Measurements from ENCODE around the gene EPS8L1.

The EPS8L1 gene

DNA sequence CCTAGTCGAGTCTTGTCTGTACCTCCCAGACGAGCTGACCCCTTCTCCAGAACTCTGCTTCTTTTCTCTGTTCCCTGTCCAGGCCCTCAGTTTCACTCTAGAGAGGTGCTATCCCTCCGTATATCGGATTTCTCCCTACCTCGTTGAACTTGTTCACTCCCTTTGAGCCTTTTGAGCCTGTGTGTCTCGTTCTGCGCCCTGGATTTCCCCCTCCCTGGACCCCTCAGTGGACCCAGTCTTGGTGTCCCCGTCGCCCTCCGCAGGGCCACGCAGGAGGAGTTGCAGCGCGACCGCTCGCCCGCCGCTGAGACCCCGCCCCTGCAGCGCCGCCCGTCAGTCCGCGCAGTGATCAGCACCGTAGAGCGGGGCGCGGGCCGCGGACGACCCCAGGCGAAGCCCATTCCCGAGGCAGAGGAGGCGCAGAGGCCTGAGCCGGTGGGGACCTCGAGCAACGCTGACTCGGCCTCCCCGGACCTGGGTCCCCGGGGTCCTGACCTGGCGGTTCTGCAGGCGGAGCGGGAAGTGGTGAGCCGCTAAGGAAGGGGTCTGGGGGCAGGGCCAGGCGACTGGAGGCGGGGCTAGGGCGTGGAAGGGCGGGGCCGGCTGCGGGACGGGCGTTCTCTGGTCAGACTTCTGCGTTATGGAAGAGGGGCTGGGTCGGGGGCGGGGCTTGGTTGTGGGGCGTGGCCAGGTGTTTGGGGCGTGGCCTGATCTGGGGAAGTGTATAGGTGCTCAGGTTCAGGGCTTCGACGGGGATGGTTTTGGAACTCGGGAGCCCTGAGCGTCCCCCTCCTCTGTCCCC lies 5.5 kb downstream of the EPS8L1 start:
- DNase-seq: peak; percentile 95

DNA sequence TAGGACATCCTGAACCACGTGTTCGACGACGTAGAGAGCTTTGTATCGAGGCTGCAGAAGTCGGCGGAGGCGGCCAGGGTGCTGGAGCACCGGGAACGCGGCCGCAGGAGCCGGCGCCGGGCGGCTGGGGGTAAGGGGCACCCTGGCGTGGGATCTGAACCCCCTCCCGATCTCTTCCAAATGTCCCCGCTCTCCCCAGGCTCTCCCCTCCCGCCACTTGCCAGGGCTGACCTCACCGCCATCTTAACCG lies 6.0 kb downstream of the EPS8L1 start:
- no peak for DNase-seq

DNA sequence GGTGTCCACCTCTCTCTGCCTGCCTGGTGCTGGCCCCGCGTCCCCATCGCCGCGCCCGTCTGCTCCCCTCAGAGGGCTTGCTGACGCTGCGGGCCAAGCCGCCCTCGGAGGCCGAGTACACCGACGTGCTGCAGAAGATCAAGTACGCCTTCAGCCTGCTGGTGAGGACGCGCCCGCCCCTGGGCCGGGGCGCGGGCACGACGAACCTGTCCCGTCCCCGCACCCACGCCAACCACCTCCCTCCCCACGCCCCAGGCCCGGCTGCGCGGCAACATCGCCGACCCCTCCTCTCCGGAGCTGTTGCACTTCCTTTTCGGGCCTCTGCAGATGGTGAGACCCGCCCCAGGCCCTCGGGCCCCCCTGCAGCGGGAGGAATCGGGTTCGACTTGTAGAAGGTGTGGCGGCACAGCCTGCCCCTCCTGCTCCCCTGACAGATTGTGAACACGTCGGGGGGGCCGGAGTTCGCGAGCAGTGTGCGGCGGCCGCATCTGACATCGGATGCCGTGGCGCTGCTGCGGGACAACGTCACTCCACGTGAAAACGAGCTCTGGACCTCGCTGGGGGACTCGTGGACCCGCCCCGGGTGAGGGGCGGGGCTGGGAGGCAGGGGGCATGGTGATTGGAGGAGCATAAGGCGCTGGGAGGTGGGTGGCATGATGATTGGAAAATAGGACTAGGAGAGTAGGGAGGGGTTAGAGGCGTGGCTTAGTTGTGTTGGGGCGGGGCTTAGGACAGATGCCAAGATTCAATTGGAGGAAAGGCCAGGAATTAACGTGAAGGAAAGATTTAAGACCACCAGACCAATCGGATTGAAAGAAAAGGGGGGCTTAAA lies 6.6 kb downstream of the EPS8L1 start:
- peak; percentile 65 for DNase-seq

DNA sequence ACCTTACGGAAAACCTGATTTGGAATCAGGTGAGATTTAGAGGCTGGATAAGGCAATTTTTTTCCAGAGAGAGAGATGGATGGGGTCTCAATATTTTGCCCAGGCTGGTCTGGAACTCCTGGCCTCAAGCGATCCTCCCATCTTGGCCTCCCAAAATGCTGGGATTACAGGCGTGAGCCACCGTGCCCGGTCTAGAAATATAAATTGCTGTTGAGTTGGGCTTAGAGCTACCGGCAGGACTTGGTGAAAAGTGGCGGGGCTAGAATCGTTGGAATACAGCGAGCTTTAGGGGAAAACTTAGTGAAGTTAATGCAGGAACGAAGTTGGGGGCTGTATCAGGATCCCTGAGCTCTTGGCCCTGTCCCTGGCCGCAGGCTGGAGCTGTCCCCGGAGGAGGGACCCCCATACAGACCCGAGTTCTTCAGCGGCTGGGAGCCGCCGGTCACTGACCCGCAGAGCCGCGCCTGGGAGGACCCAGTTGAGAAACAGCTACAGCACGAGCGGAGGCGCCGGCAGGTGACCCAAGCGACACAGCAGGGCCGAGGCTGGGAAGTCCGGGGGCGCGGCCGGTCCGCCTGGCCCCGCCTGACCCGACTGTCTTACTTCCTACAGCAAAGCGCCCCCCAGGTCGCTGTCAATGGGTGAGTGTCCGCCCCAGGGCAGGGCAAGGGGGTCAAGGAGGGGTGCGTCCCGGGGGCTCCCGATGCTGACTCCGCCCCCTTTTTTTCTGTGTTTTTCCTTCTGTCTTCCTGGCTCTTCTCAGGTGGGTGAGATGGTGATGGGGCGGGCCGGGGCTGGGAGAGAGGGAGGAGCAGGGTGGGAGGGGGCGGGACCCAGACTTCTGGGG lies 7.6 kb downstream of the EPS8L1 start:
- no peak for DNase-seq

DNA sequence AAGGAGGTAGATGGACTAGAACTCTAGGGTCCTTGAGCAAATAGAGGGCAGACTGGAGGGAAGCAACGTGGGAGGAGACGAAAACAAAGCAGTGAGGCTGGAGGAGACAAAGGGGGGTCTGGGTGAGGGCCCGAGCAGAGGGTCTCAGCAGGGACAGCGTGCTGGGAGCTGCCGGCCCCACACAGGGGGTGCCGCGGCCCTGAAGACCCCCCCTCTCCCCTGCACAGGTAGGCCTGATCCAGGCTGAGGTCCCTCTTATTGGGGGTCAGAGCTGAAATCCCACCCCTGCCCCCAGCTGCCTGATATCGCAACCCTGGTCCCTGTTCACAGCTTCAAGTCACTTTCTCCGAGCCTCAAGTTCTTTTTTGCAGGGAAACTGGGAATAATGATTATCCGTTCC lies 8.7 kb downstream of the EPS8L1 start:
- no peak for DNase-seq

DNA sequence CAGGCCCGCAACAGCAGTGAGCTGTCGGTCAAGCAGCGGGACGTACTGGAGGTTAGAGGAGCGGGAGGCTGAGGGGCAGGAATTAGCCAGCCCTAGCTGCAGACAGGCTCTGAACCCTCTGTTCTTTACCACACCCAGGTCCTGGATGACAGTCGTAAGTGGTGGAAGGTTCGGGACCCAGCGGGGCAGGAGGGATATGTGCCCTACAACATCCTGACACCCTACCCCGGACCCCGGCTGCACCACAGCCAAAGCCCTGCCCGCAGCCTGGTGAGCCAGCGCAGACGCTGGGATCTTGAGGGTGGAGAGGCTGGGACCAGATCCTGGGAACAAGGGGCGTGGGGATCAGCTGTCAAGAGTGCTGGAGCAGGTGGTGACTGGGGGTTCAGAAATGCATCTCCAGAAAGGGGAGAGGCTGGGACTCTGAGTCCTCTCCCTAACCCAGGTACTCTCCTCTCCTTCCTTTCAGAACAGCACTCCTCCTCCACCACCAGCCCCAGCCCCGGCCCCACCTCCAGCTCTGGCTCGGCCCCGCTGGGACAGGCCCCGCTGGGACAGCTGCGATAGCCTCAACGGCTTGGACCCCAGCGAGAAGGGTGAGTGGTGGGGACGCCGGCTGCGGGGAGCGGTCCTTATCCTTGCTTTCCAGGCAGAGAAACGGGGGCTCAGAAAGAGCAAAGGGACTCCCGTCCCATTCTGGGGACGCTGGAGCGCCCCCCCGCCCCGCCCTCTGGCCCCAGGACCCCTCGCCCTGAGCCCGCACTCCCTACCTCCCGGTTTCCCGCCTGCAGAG lies 10.4 kb downstream of the EPS8L1 start:
- DNase-seq: no peak

DNA sequence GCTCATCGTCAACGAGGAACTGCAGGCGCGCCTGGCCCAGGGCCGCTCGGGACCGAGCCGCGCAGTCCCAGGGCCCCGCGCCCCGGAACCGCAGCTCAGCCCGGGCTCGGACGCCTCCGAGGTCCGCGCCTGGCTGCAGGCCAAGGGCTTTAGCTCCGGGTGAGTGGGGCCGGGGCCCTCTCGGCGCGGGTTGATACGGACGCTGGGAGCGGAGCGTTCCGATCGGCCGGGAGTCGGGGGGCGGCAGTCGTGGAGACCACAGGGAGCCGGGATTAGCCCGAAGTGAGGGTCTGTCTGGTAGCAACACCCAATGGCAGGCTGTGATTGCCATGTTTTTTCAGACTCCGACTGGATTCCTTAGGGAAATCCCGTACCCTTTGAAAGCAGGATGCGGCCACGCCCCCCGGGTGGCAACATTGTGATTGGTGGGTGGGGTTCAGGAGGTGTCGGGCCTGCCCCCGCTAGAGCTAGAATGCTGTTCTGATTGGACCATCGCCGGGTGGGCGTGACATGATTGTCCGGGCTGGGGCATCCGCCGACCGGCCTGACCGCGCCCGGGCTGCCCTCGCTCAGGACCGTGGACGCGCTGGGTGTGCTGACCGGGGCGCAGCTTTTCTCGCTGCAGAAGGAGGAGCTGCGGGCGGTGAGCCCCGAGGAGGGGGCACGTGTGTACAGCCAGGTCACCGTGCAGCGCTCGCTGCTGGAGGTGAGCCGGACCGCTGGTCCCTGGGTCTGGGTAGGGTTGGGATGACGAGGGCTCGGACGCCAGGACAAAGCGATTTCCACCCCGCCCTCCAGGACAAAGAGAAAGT lies 11.3 kb downstream of the EPS8L1 start:
- peak; percentile 65 for DNase-seq

DNA sequence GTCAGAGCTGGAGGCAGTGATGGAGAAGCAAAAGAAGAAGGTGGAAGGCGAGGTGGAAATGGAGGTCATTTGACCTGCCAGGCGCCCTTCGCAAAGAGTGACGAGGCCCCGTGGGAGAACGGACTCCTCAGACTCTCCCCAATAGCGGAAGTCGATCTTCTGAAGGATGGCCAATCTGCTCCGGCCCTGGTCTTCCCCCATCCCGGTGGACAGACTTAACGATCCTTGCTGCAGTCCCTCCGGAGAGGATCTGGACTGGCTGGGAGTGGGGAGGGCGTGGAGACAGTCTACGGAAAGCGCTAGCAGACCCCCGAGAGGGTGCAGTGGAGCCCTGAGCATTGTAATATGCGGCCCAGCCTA lies 11.9 kb downstream of the EPS8L1 start:
- no peak for DNase-seq

DNA sequence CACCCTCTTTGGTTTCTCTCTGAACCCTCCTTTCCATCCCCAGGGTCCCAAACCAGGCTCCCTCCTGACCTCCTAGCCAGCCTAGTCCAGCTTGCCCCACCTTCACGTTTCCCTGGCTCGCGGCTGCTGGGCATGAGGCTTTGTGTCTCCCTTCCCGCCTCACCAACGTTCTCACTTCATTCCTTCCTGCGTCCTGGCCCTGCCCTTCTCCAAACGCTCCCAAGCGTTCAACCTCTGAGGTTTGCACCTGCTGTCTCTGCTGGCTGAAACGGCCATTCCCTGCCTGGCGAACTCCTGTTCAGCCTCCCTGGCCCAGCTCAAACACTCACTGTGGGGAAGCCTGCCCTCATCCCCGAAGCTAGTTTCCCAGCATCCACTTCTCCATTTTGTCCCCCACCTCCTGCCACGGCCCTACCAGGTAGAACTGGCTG lies 12.4 kb downstream of the EPS8L1 start:
- no peak for DNase-seq

DNA sequence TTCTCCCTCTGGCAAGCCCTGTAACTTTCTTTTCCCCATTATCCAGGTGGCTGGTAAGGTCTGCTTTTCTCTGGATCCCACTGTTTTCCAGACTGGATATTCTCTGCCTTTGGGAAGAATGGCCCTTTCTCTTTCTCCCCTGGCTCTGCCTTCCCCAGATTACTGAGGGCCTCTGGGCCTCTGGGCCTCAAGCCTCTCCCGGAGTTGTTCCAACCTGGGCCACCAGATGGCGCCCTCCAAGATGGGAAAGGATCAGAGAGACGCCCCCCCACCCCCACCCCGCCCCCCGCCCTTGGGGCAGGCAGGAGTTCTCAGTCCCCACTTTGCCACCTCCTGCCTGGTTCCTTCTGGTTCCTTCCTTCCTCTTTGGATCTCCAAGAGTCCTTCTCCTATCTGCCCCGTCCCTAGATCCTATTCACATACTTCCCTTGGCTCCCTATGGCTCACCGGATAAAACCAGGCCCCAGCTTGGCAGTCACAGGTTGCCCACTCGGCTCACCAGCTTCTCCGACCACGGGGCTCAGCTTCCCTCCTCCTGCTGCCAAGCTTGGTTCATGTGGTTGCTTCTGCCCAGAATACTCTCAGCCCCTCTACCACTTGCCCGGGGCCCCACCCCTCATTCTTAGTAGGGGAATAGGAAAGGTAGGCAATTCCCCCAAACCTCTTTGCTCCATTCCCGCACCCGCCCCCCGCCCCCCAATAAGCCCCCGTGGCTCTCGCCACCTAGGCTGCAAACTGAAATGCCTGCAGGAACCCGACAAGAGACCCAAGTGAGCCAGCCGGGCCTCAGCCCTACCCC lies 13.1 kb downstream of the EPS8L1 start:
- DNase-seq: peak; percentile 77

DNA sequence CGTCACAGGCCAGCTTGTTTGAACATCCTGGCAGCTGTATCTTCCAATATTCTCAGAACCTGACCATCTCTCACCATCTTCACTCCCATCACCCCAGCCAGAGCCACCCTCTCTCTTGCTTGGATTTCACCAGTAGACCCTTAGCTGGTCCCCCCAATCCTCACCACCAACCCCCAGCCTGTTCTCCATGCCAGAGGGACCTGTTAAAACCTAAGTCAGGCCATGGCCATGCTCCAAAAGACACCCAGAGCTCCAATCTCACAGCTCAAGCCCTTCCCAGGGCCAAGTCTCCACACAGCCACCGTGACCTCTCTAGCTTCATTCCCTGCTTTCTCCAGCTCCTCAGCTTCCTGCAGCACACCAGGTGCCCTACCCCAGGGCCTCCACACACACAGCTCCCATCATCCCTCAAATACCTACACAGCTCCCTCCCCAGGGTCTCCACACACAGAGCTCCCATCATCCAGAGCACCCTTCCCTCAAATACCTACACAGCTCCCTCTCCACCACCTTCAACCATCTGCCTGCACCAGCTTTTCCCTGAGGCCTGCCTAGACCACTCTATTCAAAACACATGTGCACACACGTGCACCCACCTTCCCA lies 13.8 kb downstream of the EPS8L1 start:
- DNase-seq: no peak

DNA sequence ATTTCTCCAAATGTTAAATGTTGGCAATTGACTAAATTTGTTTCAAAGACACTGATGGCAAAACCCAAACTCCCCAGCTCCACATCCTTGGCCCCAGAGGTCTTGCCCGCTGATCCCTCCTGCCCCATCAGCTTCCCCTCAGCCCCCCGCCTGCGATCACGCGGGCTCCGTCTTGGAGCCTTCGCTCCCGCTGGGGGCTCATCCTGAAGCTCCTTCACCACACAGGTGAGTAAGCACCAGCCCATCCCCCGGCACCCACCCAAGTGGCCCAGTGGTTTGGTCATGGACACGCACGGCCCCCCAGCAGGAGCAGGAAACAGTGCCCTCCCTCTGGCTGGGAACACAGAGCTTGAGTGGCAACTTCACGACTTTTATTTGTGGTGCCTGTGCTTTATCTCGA lies 14.9 kb downstream of the EPS8L1 start:
- no peak for DNase-seq

DNA sequence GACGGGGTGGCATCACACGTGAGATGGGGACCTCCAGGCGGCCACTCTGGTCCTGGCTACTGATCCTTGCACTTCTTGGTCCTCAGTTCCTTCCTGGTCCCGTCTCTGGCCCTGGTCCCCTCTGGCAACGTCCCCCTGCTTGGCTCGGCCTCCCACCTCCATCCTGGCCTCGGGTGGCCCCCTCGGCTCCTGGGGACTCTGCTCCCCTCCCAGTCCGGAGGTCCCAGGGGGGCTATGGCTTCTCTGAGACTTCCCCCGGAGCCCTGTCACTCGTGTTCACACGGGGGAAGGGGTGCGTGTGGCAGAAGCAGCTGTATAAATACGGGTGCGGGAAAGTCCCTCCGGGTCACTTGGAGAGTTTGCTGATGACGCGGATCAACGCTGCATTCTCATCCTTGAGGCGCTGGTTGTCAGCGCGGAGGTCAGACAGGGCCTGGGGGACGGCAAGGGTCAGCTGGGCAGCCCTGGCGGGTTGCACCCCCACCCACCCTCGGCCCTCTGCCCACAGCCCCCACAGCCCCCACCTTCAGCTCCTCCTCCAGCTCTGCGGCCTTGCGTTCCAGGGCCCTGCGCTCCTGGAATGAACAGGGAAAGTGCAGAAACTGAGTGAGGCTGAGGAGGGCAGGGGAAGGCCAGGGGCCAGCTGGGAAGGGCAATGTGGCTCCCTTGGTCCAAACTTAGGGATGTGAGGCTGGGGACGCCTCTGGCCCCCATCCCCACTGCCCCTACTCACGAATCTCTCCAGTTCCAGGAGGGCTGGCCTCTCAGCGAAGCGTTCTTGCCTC lies 15.6 kb downstream of the EPS8L1 start:
- no peak for DNase-seq

DNA sequence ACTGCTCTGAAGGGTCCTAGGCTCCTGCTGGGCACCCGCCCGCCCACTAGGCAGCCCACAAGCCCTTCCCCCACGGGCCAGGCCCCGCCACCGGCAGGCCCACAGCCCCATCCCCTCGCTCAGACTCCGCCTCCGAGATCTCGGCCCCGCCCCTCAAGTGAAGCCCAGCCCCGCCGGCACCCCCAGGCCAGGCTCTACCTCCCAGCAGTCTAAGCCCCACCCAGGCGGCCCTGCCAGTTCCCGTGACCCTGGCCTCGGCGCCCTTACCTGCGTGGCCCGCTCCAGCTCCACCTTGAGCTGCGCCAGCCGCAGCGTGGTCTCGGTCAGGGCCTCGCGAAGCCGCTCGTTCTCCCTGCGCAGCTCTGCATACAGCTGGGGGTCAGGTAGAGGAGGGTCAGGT lies 16.3 kb downstream of the EPS8L1 start:
- DNase-seq: no peak

DNA sequence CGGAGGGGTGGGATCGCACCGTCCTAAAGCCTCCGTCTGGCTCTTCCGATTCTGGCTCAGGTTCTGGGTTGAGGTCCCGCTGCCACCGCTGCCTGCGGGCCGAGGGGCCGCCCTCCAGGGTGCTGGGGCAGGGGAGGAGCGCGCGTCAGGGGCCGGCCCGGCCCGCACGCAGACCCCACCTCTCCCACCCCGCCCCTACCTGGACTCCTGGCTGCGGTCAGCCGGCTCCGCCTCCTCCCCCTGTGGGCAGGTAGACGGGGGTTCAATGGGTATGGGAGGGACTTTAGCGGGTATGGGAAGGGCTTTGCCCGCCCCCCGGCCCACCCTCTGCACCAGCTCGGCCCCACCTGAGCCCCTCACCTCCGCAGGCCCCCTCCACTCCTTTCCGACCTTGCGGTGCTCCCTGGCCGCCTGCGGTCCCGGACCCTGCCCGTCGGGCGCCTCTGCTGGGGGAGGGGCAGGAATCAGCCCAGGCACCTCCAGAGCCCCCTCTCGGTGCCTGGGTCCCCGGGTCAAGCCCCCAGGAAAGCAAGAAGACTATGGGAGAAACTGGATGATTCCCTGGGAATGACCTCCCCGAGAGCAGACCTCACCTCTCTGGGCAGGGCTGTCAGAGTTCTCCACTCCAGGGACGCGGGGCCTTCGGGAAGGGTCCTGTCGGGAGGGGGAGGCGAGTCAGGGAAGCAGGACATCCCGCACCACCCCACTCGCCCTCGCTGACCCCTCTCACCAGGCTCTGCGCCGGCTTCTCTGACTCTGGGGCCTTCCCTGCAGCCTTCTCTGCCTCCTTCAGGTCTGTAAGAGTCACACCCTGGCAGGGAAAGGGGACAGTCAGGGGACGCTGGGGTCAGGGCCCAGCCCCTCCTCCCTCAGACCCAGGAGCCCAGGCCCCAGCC lies 17.0 kb downstream of the EPS8L1 start:
- no peak for DNase-seq

DNA sequence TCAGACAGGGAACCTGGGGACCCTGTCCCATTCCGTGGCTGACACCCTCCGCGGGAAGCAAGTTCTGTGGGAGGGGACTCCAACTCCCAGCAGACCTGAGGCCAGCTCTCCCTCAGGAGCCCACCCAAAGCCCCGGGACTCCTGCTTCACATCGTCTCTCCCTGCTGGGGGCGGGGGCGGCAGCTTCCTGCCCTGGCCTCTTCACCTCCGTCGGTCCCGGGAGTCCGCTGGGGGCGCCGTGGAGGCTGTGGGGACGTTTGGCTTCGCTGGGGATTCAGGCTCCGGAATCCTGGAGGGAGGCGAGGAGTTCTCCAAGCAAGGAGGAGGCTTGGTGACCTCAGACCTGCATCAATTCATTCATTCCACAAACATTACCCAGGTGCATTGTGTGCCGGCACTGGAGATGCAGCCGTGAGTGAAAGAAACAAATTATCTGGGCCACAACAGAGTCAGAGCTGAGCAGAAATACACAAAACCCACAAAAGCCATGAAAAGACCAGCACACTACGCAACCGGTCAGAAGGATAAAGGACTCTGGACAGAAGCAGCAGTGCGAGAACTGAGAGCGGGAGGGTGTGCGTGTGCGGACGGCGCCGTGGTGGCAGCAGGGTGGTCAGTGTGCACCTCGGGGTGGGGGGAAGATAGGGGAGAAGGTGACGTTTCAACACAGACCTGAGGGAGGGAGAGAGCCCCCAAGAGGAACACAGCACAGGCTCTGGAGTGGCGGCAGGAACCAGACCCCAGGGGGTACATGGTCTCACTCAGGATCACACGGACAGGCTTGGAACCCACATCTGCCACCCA lies 19.0 kb downstream of the EPS8L1 start:
- DNase-seq: no peak

DNA sequence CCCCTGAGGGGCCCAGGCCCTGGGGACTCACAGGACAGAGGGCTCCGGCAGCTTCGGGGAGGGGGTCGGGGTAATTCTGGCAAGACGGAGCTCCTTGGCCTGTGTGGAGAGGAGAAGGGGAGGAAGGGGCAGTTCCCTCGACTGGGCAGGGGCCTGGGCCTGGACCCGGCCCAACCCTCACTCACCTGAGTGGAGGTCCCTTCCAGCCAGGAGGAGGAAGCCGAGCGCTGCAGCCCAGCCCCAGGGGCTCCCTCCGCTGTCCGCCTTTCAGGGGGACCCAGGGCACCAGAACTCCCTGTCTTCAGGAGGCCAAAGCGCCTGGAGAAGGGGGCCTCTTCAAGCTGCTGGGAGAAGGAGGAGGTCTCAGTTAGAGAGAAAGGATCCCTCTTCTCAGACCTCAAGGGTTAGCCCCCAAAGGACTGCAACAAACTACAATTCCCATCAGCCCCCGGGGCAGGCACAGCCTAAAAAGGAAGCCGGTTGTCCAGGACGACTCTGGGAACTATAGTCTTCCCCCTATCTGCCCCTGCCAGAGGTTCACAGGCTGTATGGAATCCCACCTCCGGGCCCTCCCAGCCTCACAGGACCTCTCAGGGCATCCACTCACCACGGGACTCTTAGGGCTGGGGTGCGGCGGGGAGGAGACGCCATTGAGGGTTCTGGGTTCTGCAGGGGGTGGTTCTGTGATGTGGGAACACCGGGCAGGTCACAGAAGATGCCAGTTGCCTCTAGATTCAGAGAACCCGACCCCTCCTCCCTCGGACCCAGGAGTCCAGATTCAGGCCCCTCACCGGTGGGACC lies 19.8 kb downstream of the EPS8L1 start:
- DNase-seq: no peak

Measured in CD4-positive, alpha-beta T cell treated with Interleukin-12 subunit alpha and Interleukin-12 subunit beta, for 1 hour (primary cell).